K562 (cell line): ENCODE results near the gene CAMK1D. TPM values are rescaled to one million over a fixed set of nuclear protein-coding genes. Genes with fewer than 3 reads are reported as not detected.

Experiments
- CC2D1A ChIP-seq: fragments of 450-650 bp; IDR thresholded peaks from 2 replicates; pipeline ENCODE4 v1.6.1; 2017; ENCODE audit warnings: mild to moderate bottlenecking
- CEBPZ ChIP-seq: fragments of 150-350 bp; IDR thresholded peaks from 2 replicates; pipeline ENCODE4 v1.6.1; 2014; ENCODE audit warnings: low read depth, mild to moderate bottlenecking, low read length, borderline replicate concordance
- CHD2 ChIP-seq: IDR thresholded peaks from 2 replicates; pipeline ENCODE4 v1.6.1; 2011; ENCODE audit warnings: low read depth, low read length
- SMAD4 ChIP-seq: fragments of 250-450 bp; sonication (Bioruptor Pico); conservative IDR thresholded peaks from 2 replicates; pipeline ENCODE4 v1.8.0; 2021; ENCODE audit warnings: inconsistent platforms, mild to moderate bottlenecking, moderate library complexity
- SMARCB1 ChIP-seq: IDR thresholded peaks from 2 replicates; pipeline ENCODE4 v1.6.1; 2011; ENCODE audit warnings: improper control_type of control experiment, low read depth; ENCODE audit not compliant: insufficient read length
- ZHX1 ChIP-seq: fragments of 150-350 bp; conservative IDR thresholded peaks from 2 replicates; pipeline ENCODE4 v1.6.1; 2014; ENCODE audit warnings: low read length
- polyA plus RNA-seq, 8 experiments: library from polyadenylated mRNA; depleted of rRNA in 4 of 8; stranded (reverse) in 5 of 8; unstranded in 3 of 8; fragments of >200 nt; fragmentation: Nextera tagmentation in 2 of 8; fragmentation: Illumina TruSeq in 1 of 8; extraction: Ambion mirVana in 2 of 8; extraction: Trizol in 1 of 8; gene quantifications; 2 replicates each; pipeline versions ENCODE4 v1.2.1 to v1.2.3, GENCODE V29; 2011 to 2014; ENCODE audit warnings: inconsistent platforms in 1 of 8, missing spikeins in 1 of 8
- total RNA-seq, 7 experiments: library from RNA; depleted of rRNA in 6 of 7; stranded (reverse); fragments of >200 nt in 6 of 7; fragmentation: Illumina TruSeq in 2 of 7; extraction: Trizol in 2 of 7; gene quantifications; 2 replicates each; pipeline versions ENCODE4 v1.2.1 to v1.2.3, GENCODE V29; 2011 to 2021; ENCODE audit warnings: low replicate concordance in 1 of 7

Gene CAMK1D
- total and polyA plus RNA-seq, 9 of the 15 experiments (the other 6 are each of a cell fraction or from before 2014, with no cell fraction given), result 0.12 to 0.24 (median 0.20) TPM; not detected in 5

GRCh38 chr10:12564173-12564572 is 214.8 kb downstream of the CAMK1D start (continued):
- TF ChIP-seq ZHX1 (no peak), SMARCB1 (no peak), CC2D1A (no peak), CEBPZ (no peak), SMAD4 (no peak), CHD2 (no peak)
